ENCODE results near the gene PNMA1.
A peak's percentile ranks its signal among the peaks of the same experiment; 100 is the strongest.

Gene PNMA1

DNA sequence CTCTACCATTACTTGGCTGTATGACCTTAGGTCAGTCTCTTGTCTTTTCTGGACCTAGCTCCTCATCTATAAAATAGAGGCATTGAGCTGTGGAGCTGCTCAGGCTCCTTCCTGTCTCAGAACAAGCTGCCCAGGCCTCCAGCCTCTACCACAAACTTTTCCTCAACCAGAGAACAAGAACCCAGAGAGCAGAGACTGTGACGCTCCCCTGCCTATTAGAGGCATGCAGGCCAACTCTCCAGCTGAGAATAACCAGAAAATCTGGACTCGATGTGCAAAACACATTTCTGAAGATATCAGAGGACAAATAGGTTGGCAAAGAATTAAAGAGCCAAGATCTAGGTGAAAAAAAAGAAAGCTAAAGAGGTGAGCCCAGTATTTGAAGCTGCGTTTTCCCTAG is 17.8 kb upstream of the PNMA1 start:
- no peak for FAIRE-seq

DNA sequence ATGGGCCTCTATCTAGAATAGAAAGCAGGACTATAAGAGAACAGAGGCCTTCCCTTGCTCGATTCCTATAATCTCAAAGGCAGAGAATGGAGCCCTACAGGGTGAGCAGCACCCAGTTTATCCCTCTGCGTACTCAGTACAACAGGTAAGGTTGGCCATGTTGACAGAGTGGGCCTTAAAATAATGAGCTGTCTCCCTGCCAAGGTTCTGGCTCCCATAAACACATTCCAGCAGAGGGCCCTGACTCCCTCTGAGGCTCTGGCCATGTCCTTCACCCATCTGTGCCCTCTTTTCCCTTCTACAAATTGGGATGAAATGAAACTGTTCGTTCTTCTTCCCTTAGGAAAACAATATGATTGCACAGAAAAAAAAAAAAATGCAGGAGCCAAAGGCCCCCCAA is 16.9 kb upstream of the PNMA1 start:
- no peak for FAIRE-seq

DNA sequence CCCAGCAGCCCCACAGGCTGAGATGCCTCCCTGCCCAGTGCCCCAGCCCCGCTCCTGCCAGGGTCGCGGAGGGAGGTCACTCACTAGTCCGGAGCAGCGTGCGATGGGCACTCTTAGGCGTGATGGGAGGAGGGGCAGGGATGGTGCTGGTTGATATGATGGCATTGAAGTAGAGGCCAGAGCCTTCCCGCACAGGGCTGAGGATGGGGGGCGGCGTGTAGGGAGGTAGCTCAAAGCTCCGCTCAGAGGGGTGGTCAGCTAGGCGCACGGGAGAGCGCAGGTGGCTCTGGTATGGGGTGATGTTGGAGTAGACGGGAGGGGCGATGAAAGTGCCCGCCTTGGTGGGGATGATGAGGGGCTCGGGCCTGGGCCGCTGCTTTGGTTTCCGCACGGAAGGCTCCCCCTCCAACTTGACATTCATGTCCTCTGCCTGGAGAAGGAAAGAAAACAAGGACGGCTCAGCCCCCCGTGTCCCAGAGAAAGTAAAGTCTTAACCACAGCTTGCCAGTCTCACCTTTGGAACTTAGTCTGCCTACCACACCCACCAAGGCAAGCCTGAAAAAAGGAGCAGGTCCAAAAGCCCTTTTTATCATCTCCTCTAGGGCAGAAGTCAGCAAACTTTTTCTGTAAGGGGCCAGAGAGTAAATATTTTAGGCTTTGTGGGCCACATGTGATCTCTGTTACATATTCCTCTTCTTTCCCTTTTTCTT is 15.5 kb upstream of the PNMA1 start:
- FAIRE-seq, result no peak

DNA sequence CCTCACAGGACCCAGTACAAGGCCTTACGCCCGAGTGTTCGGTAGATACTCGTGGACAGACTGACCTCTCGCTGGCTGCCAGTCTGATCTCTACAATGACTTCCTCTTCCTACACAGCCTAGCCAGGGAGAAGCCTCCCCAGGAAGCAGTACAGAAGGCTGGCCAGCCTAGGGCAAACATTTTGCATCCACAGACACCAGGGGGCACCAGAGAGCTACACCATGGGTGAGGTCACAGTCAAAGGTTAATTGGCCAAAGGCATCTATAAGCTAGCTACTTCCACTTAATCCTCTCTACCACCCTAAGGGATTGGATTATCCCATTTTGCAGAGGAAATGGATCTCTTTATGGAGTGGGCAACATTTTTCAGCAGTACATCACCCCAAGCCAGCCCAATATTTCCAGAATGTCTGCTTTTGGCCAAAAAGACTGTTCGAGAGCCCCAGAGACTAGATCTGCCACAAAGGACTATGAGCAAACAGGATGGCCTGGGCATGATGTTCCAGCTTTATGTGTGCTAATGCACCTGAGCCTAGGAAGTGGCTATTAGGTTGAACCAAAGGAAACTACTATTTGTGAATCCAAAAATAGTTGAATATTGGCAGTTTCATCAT is 14.6 kb upstream of the PNMA1 start:
- peak; percentile 92 for FAIRE-seq

DNA sequence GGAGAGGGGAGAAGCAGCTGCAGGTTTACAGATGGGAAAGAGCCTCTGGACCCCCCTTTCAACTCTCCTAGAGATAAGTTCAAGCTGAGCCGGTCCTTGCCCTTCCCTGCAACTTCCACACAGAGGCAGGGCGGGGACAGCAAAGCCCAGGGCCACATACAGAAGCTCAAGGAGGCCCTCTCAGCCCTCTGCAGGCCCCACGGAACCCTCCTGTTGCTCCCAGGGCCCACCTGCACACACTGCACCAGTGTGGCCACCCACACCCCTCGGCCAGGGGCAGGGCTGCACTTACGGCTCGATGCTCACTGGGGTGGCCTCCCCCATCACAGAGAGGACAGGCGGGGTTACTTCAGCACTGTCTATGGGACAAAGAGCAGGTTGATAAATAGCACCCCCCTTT is 13.0 kb upstream of the PNMA1 start:
- no peak for FAIRE-seq

DNA sequence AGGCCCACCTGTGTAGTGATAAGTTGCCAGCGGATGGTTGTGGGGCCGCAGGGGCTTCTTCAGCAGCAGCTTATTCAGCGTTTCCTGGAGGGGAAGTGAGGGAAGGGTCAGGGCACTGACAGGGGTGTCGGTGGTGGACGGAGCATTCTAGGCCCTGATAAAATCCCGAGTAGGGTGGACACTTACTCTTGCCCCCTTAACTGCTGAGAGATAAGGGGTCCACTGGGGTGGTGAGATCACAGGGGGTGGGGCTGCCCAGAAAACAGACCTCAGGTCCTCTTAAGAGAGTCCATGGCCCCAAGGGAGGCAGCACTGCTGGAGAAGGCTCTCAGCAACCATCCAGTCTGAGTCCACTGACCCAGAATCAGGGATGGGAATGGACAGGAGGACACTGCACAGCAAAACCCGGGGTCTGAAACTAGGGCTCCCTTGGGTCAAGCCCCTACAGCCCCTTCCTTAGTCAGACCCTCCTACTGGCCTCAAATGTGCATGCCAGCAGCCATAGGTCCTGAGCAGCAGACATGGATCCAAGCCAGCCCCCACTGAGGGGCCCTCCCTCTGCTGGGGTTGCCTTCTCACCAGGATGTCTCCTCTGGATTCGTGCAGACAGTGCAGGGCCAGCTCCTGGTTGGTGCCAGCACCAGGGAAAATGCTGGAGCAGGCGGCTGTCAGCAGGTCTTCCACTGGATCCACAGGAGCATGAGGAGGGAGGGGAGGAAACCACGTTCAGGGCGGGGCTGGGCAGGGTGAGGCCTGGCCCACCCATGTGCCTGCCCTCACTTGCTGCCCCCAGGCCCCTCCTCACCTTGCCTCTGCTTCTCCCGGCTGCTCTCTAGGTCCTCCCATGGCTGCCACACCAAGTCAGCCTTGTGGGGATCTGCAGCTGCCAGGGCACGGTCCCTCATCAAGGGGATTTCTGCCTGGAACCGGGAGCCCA is 12.1 kb upstream of the PNMA1 start:
- no peak for FAIRE-seq

DNA sequence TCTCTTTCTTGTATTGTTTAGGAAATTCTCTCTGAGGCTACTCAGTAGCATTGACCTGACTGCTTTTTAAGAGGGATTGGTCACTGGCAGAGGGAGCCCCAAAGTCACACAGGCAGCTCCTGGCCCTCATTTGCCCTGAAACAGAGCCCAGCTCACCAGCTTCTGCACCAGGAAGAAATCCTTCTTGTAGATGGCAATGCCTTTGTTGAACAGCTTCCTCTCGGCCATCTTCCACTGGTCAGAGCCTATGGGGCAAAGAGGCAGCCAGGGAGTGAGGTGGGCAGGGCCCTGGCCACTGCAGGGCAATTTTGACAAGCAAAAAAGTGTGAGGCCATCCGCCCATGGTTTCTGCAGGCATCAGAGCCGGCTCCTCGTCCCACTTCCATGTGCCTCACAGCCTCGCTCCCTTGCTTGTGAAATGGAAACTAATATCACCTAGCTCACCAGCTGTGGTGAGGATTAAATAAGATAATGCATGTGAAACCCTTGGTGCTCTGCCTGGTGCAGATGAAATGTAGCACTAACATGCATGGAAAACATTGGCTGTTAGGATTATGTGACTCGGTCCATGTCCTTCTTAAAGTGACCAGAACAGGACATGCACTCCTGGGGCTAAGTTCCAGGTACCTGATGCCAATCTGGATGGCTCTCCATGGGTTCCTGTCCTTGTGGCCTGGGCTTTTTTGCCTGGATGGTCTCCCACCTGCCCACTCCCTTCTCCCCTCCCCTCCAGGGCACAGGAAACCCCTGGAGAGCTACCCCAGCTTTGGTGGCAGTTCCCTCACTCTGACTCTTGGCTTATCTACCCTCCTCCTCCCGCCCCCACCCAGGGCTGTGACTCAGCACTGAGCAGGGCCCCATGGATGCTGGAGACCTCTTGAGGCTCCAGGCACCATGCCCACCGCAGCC is 11.2 kb upstream of the PNMA1 start:
- no peak for FAIRE-seq

DNA sequence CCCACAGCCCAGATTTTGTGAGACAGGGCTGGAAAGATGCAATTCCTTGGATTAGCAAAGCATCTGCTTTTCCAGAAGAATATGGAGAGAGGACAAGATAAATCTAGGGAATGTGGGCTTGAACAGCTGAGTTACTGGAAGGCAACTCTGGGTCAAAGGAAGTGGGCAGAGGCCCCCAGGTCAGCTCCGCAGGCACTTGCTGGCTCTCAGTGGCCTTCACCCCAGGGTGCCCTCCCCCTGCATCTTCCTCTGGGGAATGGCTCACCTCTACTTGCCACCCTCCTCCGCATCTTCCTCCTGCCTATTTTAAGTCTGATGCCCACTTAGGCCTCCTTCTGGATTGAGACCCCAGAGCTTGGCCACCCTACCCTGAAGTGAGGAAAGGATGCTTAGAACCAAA is 10.5 kb upstream of the PNMA1 start:
- no peak for FAIRE-seq

DNA sequence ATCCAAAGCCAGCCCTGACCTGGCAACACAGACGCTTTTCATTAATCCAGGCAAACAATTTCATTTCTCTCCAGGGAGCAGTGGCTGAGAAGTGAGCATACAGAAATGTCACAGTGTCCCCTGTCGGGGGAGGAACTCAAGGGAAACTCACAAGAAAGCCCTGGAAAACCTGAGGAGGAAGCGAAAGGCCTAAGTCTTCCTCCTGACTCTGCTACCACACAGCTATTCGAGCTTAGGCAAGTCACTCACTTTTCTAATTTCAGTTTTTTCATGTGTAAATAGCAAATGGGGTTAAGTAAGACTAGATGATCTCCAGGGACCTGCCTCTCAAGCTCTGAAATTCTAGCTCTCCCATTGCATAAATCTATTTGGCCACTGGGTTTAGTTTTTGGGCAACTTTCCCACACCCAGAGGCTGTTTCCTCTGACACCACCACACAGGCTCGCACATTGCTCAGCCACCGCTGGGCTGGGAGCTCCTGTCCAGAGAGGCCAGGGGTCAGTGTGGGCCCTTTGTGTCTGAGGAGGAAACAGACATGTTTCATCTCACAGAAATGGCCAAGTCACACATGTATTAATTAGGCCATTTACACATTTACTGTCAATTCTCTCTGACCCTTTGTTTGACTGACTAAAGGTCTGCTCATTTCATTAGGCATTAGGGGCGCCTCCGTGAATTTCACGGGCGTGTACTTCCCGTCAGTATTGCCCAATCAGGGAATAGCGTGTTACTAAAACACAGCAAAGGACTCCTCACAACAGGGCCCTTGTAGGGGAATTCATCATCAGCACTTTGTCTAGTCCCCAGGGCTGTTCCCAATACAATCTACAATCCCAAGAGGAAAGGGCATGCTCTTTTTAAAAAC is 9.8 kb upstream of the PNMA1 start:
- no peak for FAIRE-seq

DNA sequence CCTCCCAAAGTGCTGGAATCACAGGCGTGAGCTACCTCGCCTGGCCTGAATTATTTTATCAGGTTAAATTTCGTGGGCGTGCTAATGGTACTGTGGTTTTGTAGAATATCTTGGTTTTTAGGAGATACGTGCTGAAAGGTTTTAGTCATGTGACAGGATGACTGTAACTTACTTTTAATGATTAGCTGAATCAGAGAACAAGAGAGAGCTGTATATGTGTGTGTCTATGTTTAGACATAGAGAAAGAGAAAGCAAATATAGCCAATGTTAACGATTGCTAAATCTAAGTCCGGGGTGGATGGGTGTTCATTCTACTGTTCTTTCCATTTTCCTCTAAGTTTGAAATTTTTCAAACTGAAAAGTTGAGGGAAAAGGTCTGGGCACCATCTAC is 9.2 kb upstream of the PNMA1 start:
- FAIRE-seq, result peak; percentile 86

DNA sequence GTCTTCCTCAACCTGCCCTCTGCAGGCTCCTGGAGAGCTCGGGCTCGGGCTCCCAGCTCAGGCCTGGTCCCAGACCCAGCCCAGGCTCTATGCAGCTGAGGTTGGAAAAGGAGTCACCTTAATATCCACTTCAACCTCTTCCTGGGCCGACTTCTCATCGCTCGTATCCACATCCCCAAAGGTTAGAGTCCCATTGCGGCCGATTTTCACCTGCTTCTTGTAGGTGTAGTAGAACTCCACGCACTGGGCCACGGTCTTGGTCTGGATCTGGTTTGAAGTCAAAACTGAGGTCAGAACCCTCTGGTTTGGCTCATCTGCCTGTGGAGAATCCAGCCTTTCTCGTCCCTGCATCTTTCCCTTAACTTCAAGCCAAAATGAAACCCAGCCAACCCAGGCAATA is 8.4 kb upstream of the PNMA1 start:
- FAIRE-seq, result no peak

DNA sequence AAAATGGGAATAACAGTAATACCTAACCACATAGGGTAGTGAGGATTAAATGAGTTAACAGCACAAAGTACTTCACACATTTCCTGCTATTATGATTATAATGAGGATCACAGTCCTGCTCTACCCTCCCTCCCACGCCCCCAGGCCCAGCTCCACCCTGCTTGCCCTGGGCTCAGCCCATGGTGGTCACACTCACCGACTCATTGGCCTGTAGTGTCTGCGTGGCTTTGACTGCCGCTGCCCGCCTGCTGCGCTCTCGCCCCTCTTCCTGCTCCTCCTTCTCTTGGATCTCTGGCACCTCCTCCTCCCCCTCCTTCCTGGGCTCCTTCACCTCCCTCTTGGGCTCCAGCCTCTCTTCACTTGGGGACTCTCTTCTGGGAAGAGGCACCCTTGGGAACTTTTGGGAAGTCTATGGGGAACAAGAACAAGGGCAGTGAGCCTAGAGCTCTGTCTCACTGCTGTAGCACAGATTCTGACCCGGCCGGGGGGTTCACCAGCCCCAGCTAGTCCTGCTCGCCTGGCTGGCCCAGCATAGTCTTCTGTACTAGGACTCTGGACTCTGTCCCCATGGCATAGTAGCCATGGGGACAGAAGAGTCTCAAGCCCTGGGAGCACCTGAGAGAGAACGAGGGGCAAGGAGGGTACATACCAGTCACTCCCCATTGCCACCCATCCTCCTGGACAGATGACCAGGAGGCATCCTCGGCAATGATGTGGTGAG is 7.1 kb upstream of the PNMA1 start:
- no peak for FAIRE-seq

DNA sequence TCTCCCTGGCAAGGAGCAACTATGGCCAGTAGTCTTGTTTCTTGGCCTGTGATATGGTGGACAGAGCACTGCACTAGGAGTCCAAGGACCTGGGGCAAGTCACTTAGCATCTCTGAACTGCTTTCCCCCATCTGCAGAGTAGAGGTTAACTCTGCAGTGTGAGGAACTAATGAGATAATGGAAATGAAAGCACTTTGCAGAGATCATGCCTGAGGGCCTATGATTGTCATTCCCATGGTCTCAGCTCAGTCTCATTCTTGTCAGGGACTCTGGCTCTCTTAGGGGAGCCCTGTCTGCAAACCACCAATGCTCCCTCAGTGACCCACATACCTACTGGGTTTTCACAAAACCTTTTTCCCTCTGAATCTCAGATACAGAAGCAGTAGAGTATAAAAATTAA is 6.5 kb upstream of the PNMA1 start:
- FAIRE-seq, result no peak

DNA sequence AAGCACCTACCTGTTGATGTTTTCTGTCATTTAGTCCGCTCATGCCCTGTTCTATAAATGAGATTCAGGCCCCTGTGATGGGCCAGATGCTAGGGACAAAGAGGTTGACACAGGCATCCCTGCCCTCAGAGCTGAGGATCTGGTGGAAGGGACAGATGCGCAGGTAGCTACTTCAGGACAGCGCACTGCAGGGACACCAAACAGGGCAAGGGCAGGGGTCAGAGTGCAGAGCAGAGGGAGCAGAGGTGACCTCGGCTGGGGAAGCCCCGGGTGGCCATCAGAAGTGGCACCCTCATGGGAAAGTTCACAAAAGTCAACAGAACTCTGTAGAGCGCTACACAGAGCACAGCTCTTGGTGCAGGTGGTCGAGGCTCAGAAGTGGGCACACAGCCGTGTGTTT is 5.6 kb upstream of the PNMA1 start:
- FAIRE-seq, result no peak

DNA sequence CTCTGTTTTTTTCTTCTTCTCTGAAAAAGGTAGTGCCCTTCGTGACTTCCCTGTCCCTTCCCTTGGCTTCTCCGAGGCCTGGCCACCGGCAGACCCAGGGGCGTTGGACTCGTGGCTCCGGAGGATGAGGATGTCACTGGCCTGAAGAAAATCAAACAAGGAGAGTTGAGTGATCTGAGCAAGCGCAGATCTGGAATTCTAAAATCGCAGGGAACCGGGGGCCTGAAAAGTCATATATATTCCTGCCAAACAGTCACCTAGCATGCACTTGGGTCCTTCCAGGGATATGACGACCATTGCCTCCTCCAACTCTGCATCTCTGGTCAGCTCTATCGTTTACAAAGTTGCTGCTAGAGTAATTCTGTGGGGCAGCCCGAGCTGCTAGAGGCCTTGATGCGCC is 5.2 kb upstream of the PNMA1 start:
- FAIRE-seq, result no peak

DNA sequence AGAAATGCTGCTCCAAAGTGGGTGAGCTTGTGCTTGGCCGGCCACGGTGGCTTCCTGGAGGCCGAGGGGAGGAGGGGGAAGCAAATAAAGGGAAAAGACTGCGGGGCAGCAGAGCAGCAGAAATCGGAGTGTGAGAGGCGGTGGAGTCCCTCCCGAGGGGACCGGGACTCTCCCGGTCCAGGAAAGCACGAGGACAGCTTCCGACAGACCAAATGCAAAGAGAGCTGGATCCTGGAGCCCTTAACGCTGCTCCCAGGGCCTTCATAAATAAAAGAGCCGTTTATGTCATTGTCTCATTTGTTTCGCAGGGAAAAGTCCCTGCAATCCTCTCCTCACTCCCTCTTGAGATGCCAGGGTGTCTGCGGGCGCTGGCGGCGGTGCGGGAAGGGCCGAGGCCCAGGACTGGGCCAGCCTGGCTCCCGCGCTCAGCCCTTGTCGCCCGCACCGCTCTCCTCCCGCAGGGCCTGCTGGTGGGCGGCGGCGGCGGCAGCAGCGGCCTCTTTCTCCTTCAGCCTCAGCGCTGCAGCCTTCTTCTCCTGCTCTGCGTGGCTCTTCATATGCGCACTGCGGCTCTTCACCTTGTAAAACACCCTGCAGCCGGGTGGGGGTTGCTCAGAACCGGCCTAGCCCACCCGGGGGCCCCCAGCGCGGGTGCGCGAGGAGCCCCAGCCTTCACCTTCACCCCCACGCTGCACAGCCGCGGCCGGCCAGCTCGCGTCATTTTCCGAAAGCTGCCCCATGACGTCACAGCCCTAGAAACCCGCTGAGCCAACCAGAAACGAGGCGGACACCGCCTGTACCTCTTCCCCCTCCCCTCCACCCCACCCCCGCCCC is 4.5 kb upstream of the PNMA1 start:
- FAIRE-seq, result no peak

DNA sequence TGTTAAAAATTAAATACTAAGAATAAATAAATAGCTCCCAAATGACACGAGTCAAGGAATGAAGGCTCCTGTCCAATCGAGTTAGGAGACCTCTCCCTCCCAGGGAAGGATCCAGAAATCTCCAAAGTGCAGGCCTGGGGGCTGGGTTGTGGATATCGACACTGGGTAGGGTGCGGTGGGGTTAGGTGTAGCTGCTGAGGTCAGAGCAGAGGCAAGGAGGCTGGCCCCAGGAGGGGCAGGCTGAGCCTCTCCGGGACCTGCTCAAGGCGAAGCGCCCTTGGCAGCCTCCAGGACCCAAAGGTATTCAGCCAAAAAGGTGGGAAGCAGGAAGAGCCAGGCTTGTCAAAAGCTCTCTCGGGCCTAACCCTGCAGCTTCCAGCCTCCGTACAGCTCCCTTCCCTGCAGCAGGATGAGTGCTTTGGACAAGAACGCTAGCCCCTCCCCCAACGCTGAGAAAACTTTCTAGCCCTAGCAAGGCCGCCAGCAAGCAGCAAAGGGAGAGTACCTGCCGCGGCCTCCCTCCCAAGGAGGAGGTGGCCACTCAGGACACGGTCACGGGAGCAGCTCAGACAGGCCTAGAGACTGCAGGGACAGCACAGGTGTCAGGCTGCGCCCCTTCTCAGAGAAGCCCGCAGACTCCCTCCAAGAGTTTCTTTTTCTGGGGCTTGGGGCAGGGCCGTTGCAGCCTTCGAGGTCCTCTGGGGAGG is 3.7 kb upstream of the PNMA1 start:
- FAIRE-seq, result no peak

DNA sequence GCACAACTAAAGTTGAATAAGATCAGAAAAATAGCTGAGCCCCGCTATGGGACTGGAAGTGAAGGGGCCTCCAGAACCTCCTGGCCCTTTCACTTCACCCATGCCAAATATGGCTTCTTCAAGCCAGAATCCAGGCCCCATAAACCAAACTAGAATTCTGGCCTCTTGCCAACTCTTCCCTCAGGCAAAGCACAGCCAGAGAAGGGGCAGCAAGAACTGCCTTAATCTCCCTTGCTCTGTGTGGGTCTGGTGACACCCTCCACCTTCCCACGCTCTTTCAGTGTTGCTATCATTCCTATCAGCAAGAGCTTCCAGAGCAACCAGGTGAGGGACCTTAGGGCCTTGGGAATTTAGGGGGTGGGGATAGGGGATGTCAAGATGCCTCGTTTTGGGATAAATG is 3.1 kb upstream of the PNMA1 start:
- FAIRE-seq, result no peak

DNA sequence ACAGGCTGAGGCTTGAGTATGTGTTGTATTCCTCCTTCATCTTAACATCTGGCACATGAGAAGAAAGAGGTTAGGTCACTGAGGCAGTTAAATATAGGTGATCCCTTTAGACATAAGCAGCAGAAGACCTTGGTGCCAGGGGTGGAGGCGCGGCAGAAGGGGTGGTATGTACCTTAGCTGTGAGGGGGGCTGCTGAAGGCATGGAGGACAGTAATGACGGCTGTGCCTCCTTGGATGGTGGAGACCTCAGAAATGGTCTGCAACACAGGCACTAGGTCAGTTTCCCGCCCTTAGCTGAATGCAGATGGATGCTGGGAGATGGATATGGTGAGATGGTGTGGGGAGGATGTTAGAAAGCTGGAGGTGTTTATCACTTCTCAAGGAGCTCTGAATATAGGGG is 1.5 kb upstream of the PNMA1 start:
- FAIRE-seq, result no peak

DNA sequence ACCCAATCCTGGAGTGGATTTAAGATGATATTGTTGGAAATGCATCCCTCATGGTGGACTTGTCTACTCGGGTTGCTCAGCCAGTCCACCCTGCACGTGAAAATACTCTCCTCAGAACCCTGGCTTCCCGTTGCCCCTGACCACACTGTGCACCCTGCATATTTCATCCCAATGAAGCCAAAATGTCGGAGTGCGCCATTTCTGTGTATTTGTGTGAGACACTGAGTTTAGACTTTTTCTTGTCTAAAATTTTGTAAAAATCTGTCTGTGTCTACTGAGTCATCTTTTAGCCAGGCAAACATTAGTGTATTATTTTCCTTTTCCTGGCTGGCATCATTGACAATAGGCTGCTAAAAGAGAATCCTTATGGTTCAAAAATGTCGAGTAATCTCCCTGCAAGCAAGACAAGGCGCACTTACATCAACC is 485 bp upstream of the PNMA1 start:
- no peak for FAIRE-seq
